Sigmoid colon (tissue), 7 donors: ENCODE data around the gene P3R3URF. TPM values are rescaled to one million over a fixed set of nuclear protein-coding genes. Genes with fewer than 3 reads are reported as not detected.

ENCODE experiments used
- DNase-seq: peaks from one replicate; pipeline ENCODE4 v3.0.0-alpha.2; 2019
- H3K27ac ChIP-seq, 4 donors: fragments of 200-600 bp; sonication (generic); one replicate each; pipeline ENCODE4 v1.5.1; 2016 to 2019; ENCODE audit warnings: mild to moderate bottlenecking in 1 of 4
- H3K27me3 ChIP-seq, 3 donors: fragments of 200-600 bp; sonication (generic); one replicate each; pipeline ENCODE4 v1.5.1; 2019; ENCODE audit warnings: mild to moderate bottlenecking in 1 of 3
- H3K36me3 ChIP-seq, 4 donors: fragments of 200-600 bp; sonication (generic); one replicate each; pipeline ENCODE4 v1.5.1; 2016 to 2019
- H3K4me1 ChIP-seq, 4 donors: fragments of 200-600 bp; sonication (generic); one replicate each; pipeline ENCODE4 v1.5.1; 2017 to 2019
- H3K4me3 ChIP-seq, 4 donors: fragments of 200-600 bp; sonication (generic); one replicate each; pipeline ENCODE4 v1.5.1; 2017 to 2019; ENCODE audit warnings: mild to moderate bottlenecking in 2 of 4, moderate library complexity in 1 of 4
- H3K9me3 ChIP-seq, 4 donors: fragments of 200-600 bp in 3 of 4; sonication (generic) in 3 of 4; one replicate each; pipeline versions ENCODE4 v1.5.1 to v1.6.1; 2013 to 2019
- CTCF ChIP-seq, 4 experiments: fragments of 450-650 bp in 3 of 4; fragments of 200-600 bp in 1 of 4; IDR thresholded peaks; one replicate each; pipeline ENCODE4 v1.5.1; 2016 to 2019; ENCODE audit warnings: antibody characterized with exemption in 4 of 4, mild to moderate bottlenecking in 3 of 4, moderate library complexity in 2 of 4
- EP300 ChIP-seq, 4 donors: sonication (generic); formaldehyde crosslinking; IDR thresholded peaks; one replicate each; pipeline ENCODE4 v1.6.1; 2017; ENCODE audit warnings: antibody characterized with exemption in 4 of 4
- POLR2A ChIP-seq, 2 donors: fragments of 450-650 bp; IDR thresholded peaks; one replicate each; pipeline ENCODE4 v1.6.1; 2016; ENCODE audit warnings: antibody characterized with exemption in 2 of 2, mild to moderate bottlenecking in 2 of 2, moderate library complexity in 2 of 2
- POLR2AphosphoS5 ChIP-seq, 4 donors: sonication (generic); formaldehyde crosslinking; IDR thresholded peaks; one replicate each; pipeline ENCODE4 v1.6.1; 2017; ENCODE audit warnings: antibody characterized with exemption in 4 of 4
- WGBS, 2 donors: extraction: QIAGEN DNeasy Blood & Tissue Kit; methylation state at CpG; one replicate each; pipeline ENCODE4 v1.1.7; 2013; 5-methylcytosine and 5-hydroxymethylcytosine counted together
- intact Hi-C: fragments of 100-400 bp; cut with DNase I; formaldehyde crosslinking; loops from one replicate; pipeline ENCODE4 v1.15.1; 2023
- polyA plus RNA-seq, 3 donors: library from polyadenylated mRNA; stranded (reverse); fragments of 200-250 nt; gene quantifications; one replicate each; pipeline ENCODE4 v1.2.3, GENCODE V29; 2013
- total RNA-seq, 4 donors: library from RNA; depleted of rRNA; stranded (reverse); fragments of >200 nt; gene quantifications; one replicate each; pipeline ENCODE4 v1.1.0, GENCODE V29; 2016
- donor health status: healthy with polysubstance abuse.
- donor health status: Bipolar disorder and iron deficiency.
- donor health status: healthy.

P3R3URF gene
- total and polyA plus RNA-seq, 7 donors, result not detected

GRCh38 chr1:46159516-46159915 lies 16.8 kb downstream of the P3R3URF start:
- no peak for DNase-seq
- Histone ChIP-seq H3K27ac (no peak overlapping the region), H3K27me3 (no peaks in the 10 kb centered on the region), H3K4me1 (no peaks in the 10 kb centered on the region), H3K36me3 (no peaks in the 10 kb centered on the region), H3K4me3 (no peak overlapping the region), H3K9me3 (no peaks in the 10 kb centered on the region)
- no peak for TF ChIP-seq EP300 (IDR thresholded peaks at IDR 0.05)
- no peak for TF ChIP-seq POLR2AphosphoS5 (IDR thresholded peaks at IDR 0.05)
- TF ChIP-seq POLR2A (IDR thresholded peaks at IDR 0.05), result no peak
- TF ChIP-seq CTCF (IDR thresholded peaks at IDR 0.05), result no peak
- intact Hi-C loops, result no loop called here
- 80 to 84% methylated on average over 3 of the region's 3 CpGs for WGBS, 2 donors

- H3K4me1 ChIP-seq, result no peaks in the 10 kb centered on the region
- no peak overlapping the region for H3K27ac ChIP-seq
- H3K9me3 ChIP-seq, result no peaks in the 10 kb centered on the region
- H3K36me3 ChIP-seq, result no peaks in the 10 kb centered on the region
- no peaks in the 10 kb centered on the region for H3K27me3 ChIP-seq
- 93 to 95% methylated on average over 13 of the region's 13 CpGs for WGBS, 2 donors
- TF ChIP-seq CTCF (IDR thresholded peaks at IDR 0.05) (no peak), EP300 (IDR thresholded peaks at IDR 0.05) (no peak), POLR2A (IDR thresholded peaks at IDR 0.05) (no peak), POLR2AphosphoS5 (IDR thresholded peaks at IDR 0.05) (no peak)
- DNase-seq, result no peak
- intact Hi-C loops, result no loop called here
- no peak overlapping the region for H3K4me3 ChIP-seq
Measured at GRCh38 chr1:46158312-46159281, 17.7 kb downstream of the P3R3URF start.

- Histone ChIP-seq H3K4me1 (no peaks in the 10 kb centered on the region), H3K9me3 (no peaks in the 10 kb centered on the region), H3K4me3 (no peak overlapping the region), H3K36me3 (no peaks in the 10 kb centered on the region), H3K27me3 (no peaks in the 10 kb centered on the region), H3K27ac (no peak overlapping the region)
- no peak for TF ChIP-seq EP300 (IDR thresholded peaks at IDR 0.05)
- no peak for TF ChIP-seq CTCF (IDR thresholded peaks at IDR 0.05)
- TF ChIP-seq POLR2A (IDR thresholded peaks at IDR 0.05), result no peak
- no peak for TF ChIP-seq POLR2AphosphoS5 (IDR thresholded peaks at IDR 0.05)
- WGBS, 2 donors, result 93 to 97% methylated on average over 1 of the region's 1 CpG
- DNase-seq, result no peak
- intact Hi-C loops, result no loop called here
Measured at GRCh38 chr1:46157916-46158311, 18.4 kb downstream of the P3R3URF start.

GRCh38 chr1:46153732-46154131 lies 22.6 kb downstream of the P3R3URF start:
- H3K4me3 ChIP-seq, result no peak overlapping the region
- H3K9me3 ChIP-seq, result no peaks in the 10 kb centered on the region
- intact Hi-C loops, result no loop called here
- no peak for DNase-seq
- 90 to 97% methylated on average over 1 of the region's 1 CpG for WGBS, 2 donors
- H3K27ac ChIP-seq, result no peak overlapping the region
- H3K4me1 ChIP-seq, result no peaks in the 10 kb centered on the region
- H3K36me3 ChIP-seq, result no peaks in the 10 kb centered on the region
- no peaks in the 10 kb centered on the region for H3K27me3 ChIP-seq
- TF ChIP-seq POLR2A (IDR thresholded peaks at IDR 0.05), result no peak
- TF ChIP-seq CTCF (IDR thresholded peaks at IDR 0.05), result no peak
- no peak for TF ChIP-seq EP300 (IDR thresholded peaks at IDR 0.05)
- no peak for TF ChIP-seq POLR2AphosphoS5 (IDR thresholded peaks at IDR 0.05)
